K562 (cell line): ENCODE data around the gene ZNF467. TPM values are rescaled to one million over a fixed set of nuclear protein-coding genes. Genes with fewer than 3 reads are reported as not detected.

Experiments
- ATAC-seq: fragments of 200-7000 bp; cut with Tn5 transposase; 3 replicates; pipeline ENCODE4 v1.9.1; 2020; ENCODE audit warnings: moderate library complexity
- BruUV-seq: library from RNA; stranded (reverse); fragments of 400-500 nt; replicated peaks from 2 replicates; lab custom pipeline; 2021; lab: Mats Ljungman, UMichigan
- CTCF ChIA-PET: fragments of 300-600 bp; formaldehyde crosslinking; extraction: SDS; loops from one replicate; lab custom pipeline; 2021; ENCODE audit warnings: low intra/inter-chr PET ratio; lab: Yijun Ruan, JAX
- POLR2A ChIA-PET: fragments of 300-600, 350-650 bp; sonication (Branson Sonifier 250); formaldehyde crosslinking; extraction: SDS; loops from one replicate; lab custom pipeline; 2021; ENCODE audit warnings: antibody characterized with exemption, inconsistent platforms; lab: Yijun Ruan, JAX
- DNase-seq, 4 experiments: peaks; one replicate each; pipeline versions ENCODE4 v3.0.0 to v3.0.0-alpha.2; 2011 to 2018; ENCODE audit warnings: low spot score in 3 of 4, mixed read lengths in 3 of 4; ENCODE audit errors: extremely low read depth in 1 of 4
- FAIRE-seq: peaks from 2 replicates; lab custom pipeline; 2011; peaks lifted over from hg19 to GRCh38; lab: Jason Lieb, UNC
- H2AFZ ChIP-seq: 2 replicates; pipeline ENCODE4 v1.6.0; 2011; ENCODE audit warnings: low read depth, low read length, control low read depth, inconsistent platforms
- H3K27ac ChIP-seq: fragments of 200-600 bp; 3 replicates; pipeline ENCODE4 v1.8.0; 2011; ENCODE audit warnings: low read depth, mild to moderate bottlenecking, control low read depth, inconsistent platforms, low read length, moderate library complexity, mixed read lengths; ENCODE audit errors: extremely low read depth
- H3K27me3 ChIP-seq, 2 experiments: fragments of 300-600 bp in 1 of 2; 2 replicates in 1 of 2; 3 replicates in 1 of 2; pipeline versions ENCODE4 v1.6.0 to v1.8.0; 2011; ENCODE audit warnings: inconsistent platforms in 2 of 2, low read length in 2 of 2, mild to moderate bottlenecking in 1 of 2, mixed read lengths in 1 of 2, moderate library complexity in 1 of 2; ENCODE audit not compliant: control insufficient read depth in 2 of 2, insufficient read depth in 2 of 2
- H3K36me3 ChIP-seq: fragments of 300-600 bp; 3 replicates; pipeline ENCODE4 v1.8.0; 2011; ENCODE audit warnings: mild to moderate bottlenecking, low read length, inconsistent platforms; ENCODE audit not compliant: control insufficient read depth, insufficient read depth
- H3K4me1 ChIP-seq, 2 experiments: fragments of 200-600 bp in 1 of 2; replicated peaks in 1 of 2; 2 replicates in 1 of 2; 3 replicates in 1 of 2; pipeline versions ENCODE4 v1.5.1 to v1.8.0; 2011; ENCODE audit warnings: inconsistent platforms in 2 of 2, low read length in 2 of 2, mild to moderate bottlenecking in 1 of 2, mixed read lengths in 1 of 2, moderate library complexity in 1 of 2; ENCODE audit not compliant: control insufficient read depth in 2 of 2, insufficient read depth in 2 of 2
- H3K4me2 ChIP-seq: 2 replicates; pipeline ENCODE4 v1.6.1; 2011; ENCODE audit warnings: low read length, control low read depth, inconsistent platforms, mixed read lengths; ENCODE audit not compliant: insufficient read depth
- H3K4me3 ChIP-seq: fragments of 200-600 bp; sonication (generic), shearing (Covaris generic); 2 replicates; pipeline ENCODE4 v1.5.1; 2016; ENCODE audit warnings: control low read depth, inconsistent platforms
- H3K79me2 ChIP-seq: fragments of 200-600 bp; 3 replicates; pipeline ENCODE4 v1.8.0; 2011; ENCODE audit warnings: low read length, inconsistent platforms; ENCODE audit not compliant: control insufficient read depth, insufficient read depth
- H3K9ac ChIP-seq, 2 experiments: 2 replicates each; pipeline versions ENCODE4 v1.6.0 to v1.6.1; 2011; ENCODE audit warnings: low read depth in 2 of 2, low read length in 2 of 2, control low read depth in 1 of 2, inconsistent platforms in 1 of 2, mild to moderate bottlenecking in 1 of 2, mixed read lengths in 1 of 2; ENCODE audit not compliant: insufficient read depth in 1 of 2
- H3K9me1 ChIP-seq: one replicate; pipeline ENCODE4 v1.6.0; 2011; ENCODE audit warnings: inconsistent platforms, mild to moderate bottlenecking, low read length, moderate library complexity; ENCODE audit not compliant: control insufficient read depth, insufficient read depth
- H3K9me3 ChIP-seq: replicated peaks from 2 replicates; pipeline ENCODE4 v1.5.1; 2011; ENCODE audit warnings: low read depth, low read length, inconsistent platforms; ENCODE audit not compliant: control insufficient read depth, insufficient read depth
- H4K20me1 ChIP-seq: replicated peaks from 2 replicates; pipeline ENCODE4 v1.6.1; 2011; ENCODE audit warnings: low read length, inconsistent platforms, mixed read lengths; ENCODE audit not compliant: control insufficient read depth, insufficient read depth
- COPS2 ChIP-seq: fragments of 450-650 bp; conservative IDR thresholded peaks from 2 replicates; pipeline ENCODE4 v1.6.1; 2016; ENCODE audit warnings: mild to moderate bottlenecking, moderate library complexity
- FIP1L1 ChIP-seq: fragments of 200-400 bp; formaldehyde crosslinking; IDR thresholded peaks from 2 replicates; pipeline ENCODE4 v1.6.1; 2018; ENCODE audit warnings: mild to moderate bottlenecking, low read depth, low read length; ENCODE audit not compliant: poor library complexity, severe bottlenecking
- HNRNPL ChIP-seq: fragments of 200-400 bp; formaldehyde crosslinking; IDR thresholded peaks from 2 replicates; pipeline ENCODE4 v1.6.1; 2017; ENCODE audit warnings: low read depth, mild to moderate bottlenecking, low read length
- POLR2G ChIP-seq: fragments of 200-400 bp; formaldehyde crosslinking; IDR thresholded peaks from 2 replicates; pipeline ENCODE4 v1.6.1; 2017; ENCODE audit warnings: low read depth, mild to moderate bottlenecking, antibody characterized with exemption, low read length, moderate library complexity
- PRDM10 ChIP-seq: fragments of 450-650 bp; IDR thresholded peaks from 2 replicates; pipeline ENCODE4 v1.6.1; 2018; ENCODE audit not compliant: partially characterized antibody
- RBFOX2 ChIP-seq: fragments of 200-400 bp; formaldehyde crosslinking; IDR thresholded peaks from 2 replicates; pipeline ENCODE4 v1.6.1; 2017; ENCODE audit warnings: low read depth, mild to moderate bottlenecking, low read length, moderate library complexity
- RNF2 ChIP-seq: sonication (generic); IDR thresholded peaks from 2 replicates; pipeline ENCODE4 v1.6.1; 2016
- USF1 ChIP-seq: sonication (generic); formaldehyde crosslinking; IDR thresholded peaks from 2 replicates; pipeline ENCODE4 v1.9.0; 2022; ENCODE audit warnings: mild to moderate bottlenecking, missing genetic modification reagents
- ZBTB33 ChIP-seq: sonication (generic); formaldehyde crosslinking; IDR thresholded peaks from 2 replicates; pipeline ENCODE4 v1.8.1; 2023; ENCODE audit warnings: mild to moderate bottlenecking, missing genetic modification reagents
- ZKSCAN1 ChIP-seq: fragments of 150-350 bp; IDR thresholded peaks from 2 replicates; pipeline ENCODE4 v1.6.1; 2016; ENCODE audit warnings: low read depth, low read length
- ZNF780A ChIP-seq: fragments of 250-450 bp; sonication (Bioruptor Pico); IDR thresholded peaks from 2 replicates; pipeline ENCODE4 v1.5.0; 2021; ENCODE audit warnings: mild to moderate bottlenecking
- WGBS: fragments of 100-300 bp; shearing (Covaris generic); methylation state at CpG from one replicate; pipeline ENCODE4 v1.1.6; 2016; ENCODE audit warnings: low coverage, mixed read lengths; ENCODE audit not compliant: insufficient coverage; ENCODE audit errors: missing lambda C conversion rate; 5-methylcytosine and 5-hydroxymethylcytosine counted together
- in situ Hi-C: fragments of 300-500 bp; cut with MboI; formaldehyde crosslinking; loops from 4 replicates; pipeline ENCODE4 v1.15.0; 2018; ENCODE audit warnings: inconsistent platforms, mixed read lengths
- intact Hi-C: fragments of 100-400 bp; cut with micrococcal nuclease; formaldehyde crosslinking; loops from 2 replicates; pipeline ENCODE4 v1.14.2; 2022
- polyA plus RNA-seq, 8 experiments: library from polyadenylated mRNA; depleted of rRNA in 4 of 8; stranded (reverse) in 5 of 8; unstranded in 3 of 8; fragments of >200 nt; fragmentation: Nextera tagmentation in 2 of 8; fragmentation: Illumina TruSeq in 1 of 8; extraction: Ambion mirVana in 2 of 8; extraction: Trizol in 1 of 8; gene quantifications; 2 replicates each; pipeline versions ENCODE4 v1.2.1 to v1.2.3, GENCODE V29; 2011 to 2014; ENCODE audit warnings: inconsistent platforms in 1 of 8, missing spikeins in 1 of 8
- total RNA-seq, 7 experiments: library from RNA; depleted of rRNA in 6 of 7; stranded (reverse); fragments of >200 nt in 6 of 7; fragmentation: Illumina TruSeq in 2 of 7; extraction: Trizol in 2 of 7; gene quantifications; 2 replicates each; pipeline versions ENCODE4 v1.2.1 to v1.2.3, GENCODE V29; 2011 to 2021; ENCODE audit warnings: low replicate concordance in 1 of 7

Gene ZNF467
- total and polyA plus RNA-seq, 9 of the 15 experiments (the other 6 are each of a cell fraction or from before 2014, with no cell fraction given) = 0.32 to 14.2 (median 1.7) TPM

GRCh38 chr7:149764481-149765398, 8.6 kb downstream of the ZNF467 start:
- CTCF ChIA-PET = interaction anchor here (0.7 kb wide), 1 partner anchor 102 kb away, joined by 3 read pairs; no protein-coding TSS in a partner anchor
- no peaks in the 10 kb centered on the region for H3K27me3 ChIP-seq
- FAIRE-seq = no peak
- TF ChIP-seq PRDM10 (no peak), POLR2G (peak; percentile 30; the same call in 1 of the 2 replicates), ZNF780A (CRISPR knock-in tag) (no peak), FIP1L1 (no peak), USF1 (CRISPR knock-in tag) (no peak), RNF2 (no peak), ZBTB33 (CRISPR knock-in tag) (peak; percentile 65; the same call in 1 of the 2 replicates), RBFOX2 (peak; percentile 39; the same call in 1 of the 2 replicates), COPS2 (no peak), HNRNPL (peak; percentile 73), ZKSCAN1 (peak; percentile 74; the same call in 1 of the 2 replicates)

More at GRCh38 chr7:149764481-149765398, 8.6 kb downstream of the ZNF467 start:
- H4K20me1 ChIP-seq = no peaks in the 10 kb centered on the region
- intact Hi-C loops = no loop called here
- BruUV-seq = no TSS peak
- no peak for DNase-seq
- H3K9ac ChIP-seq = no peak overlapping the region
- H3K9me3 ChIP-seq = no peaks in the 10 kb centered on the region
- H3K4me3 ChIP-seq = no peak overlapping the region
- peaks cover 33% of the 10 kb centered on the region; the same call in 1 of the 3 replicates for H3K36me3 ChIP-seq
- H2AFZ ChIP-seq = no peak overlapping the region
- no peaks in the 10 kb centered on the region for H3K9me1 ChIP-seq
- in situ Hi-C loops = no loop called here
- no peak overlapping the region for H3K27ac ChIP-seq
- 95% methylated on average over 66 of the region's 96 CpGs for WGBS
- H3K4me2 ChIP-seq = no peak overlapping the region
- no peak for ATAC-seq
- no peaks in the 10 kb centered on the region for H3K79me2 ChIP-seq
- POLR2A ChIA-PET = interaction anchor here (0.6 to 0.9 kb wide), 2 partner anchors 9 to 10 kb away, joined by 3 to 4 read pairs; no protein-coding TSS in a partner anchor
- peaks cover 25 to 39% of the 10 kb centered on the region in 2 experiments for H3K4me1 ChIP-seq
